K562 (cell line): Measurements from ENCODE around the gene DOCK3.

Experiments used
- ARNT ChIP-seq, 2 experiments: fragments of 450-650 bp; IDR thresholded peaks; 2 replicates each; pipeline ENCODE4 v1.6.1; 2016; ENCODE audit warnings: mild to moderate bottlenecking in 1 of 2
- DPF2 ChIP-seq: fragments of 450-650 bp; IDR thresholded peaks from 2 replicates; pipeline ENCODE4 v1.6.1; 2016
- KLF13 ChIP-seq: fragments of 450-650 bp; IDR thresholded peaks from 2 replicates; pipeline ENCODE4 v1.6.1; 2016; ENCODE audit warnings: missing genetic modification characterization, low read depth, mild to moderate bottlenecking, missing compliant biosample characterization, moderate library complexity, borderline replicate concordance
- MYC ChIP-seq, 2 experiments: fragments of 250-450 bp in 1 of 2; sonication (Bioruptor Pico) in 1 of 2; IDR thresholded peaks; 2 replicates each; pipeline versions ENCODE4 v1.5.1 to v1.6.1; 2012 to 2021; ENCODE audit warnings: low read depth in 2 of 2, borderline replicate concordance in 1 of 2, improper control_type of control experiment in 1 of 2, low read length in 1 of 2, mild to moderate bottlenecking in 1 of 2, moderate library complexity in 1 of 2
- NFIX ChIP-seq: fragments of 250-450 bp; sonication (Bioruptor Pico); IDR thresholded peaks from 2 replicates; pipeline ENCODE4 v1.4.0; 2020; ENCODE audit warnings: low read depth, mild to moderate bottlenecking, moderate library complexity
- POLR2A ChIP-seq: fragments of 450-650 bp; conservative IDR thresholded peaks from 2 replicates; pipeline ENCODE4 v1.6.1; 2016
- TRIM28 ChIP-seq: fragments of 450-650 bp; IDR thresholded peaks from 2 replicates; pipeline ENCODE4 v1.6.1; 2017
- ZNF140 ChIP-seq: fragments of 250-450 bp; sonication (Bioruptor Pico); IDR thresholded peaks from 2 replicates; pipeline ENCODE4 v1.8.0; 2021; ENCODE audit warnings: moderate library complexity, mild to moderate bottlenecking, inconsistent platforms
- ZNF253 ChIP-seq: fragments of 250-450 bp; sonication (Bioruptor Pico); conservative IDR thresholded peaks from 2 replicates; pipeline ENCODE4 v1.6.1; 2021; ENCODE audit warnings: mild to moderate bottlenecking
- ZNF354B ChIP-seq: fragments of 250-450 bp; sonication (Bioruptor Pico); IDR thresholded peaks from 2 replicates; pipeline ENCODE4 v1.4.0; 2020
- TF ChIP-seq, protein P1 (sequence below), 3 experiments: IDR thresholded peaks in 2 of 3; conservative IDR thresholded peaks in 1 of 3; 2 replicates each; pipeline ENCODE4 v1.5.1; 2011 to 2012; ENCODE audit warnings: low read length in 3 of 3, mild to moderate bottlenecking in 3 of 3, control low read depth in 2 of 3, improper control_type of control experiment in 1 of 3, inconsistent platforms in 1 of 3, low read depth in 1 of 3, mixed read lengths in 1 of 3, moderate library complexity in 1 of 3; ENCODE audit not compliant: insufficient read depth in 2 of 3
- TF ChIP-seq, protein P2 (sequence below): fragments of 200-800 bp; sonication (Bioruptor generic); IDR thresholded peaks from 2 replicates; pipeline ENCODE4 v1.6.1; 2016; ENCODE audit warnings: missing genetic modification characterization, missing compliant biosample characterization
- TF ChIP-seq, protein P3 (sequence below), 3 experiments: fragments of 200-800 bp in 1 of 3; sonication (Bioruptor generic) in 1 of 3; sonication (generic) in 1 of 3; formaldehyde crosslinking in 1 of 3; IDR thresholded peaks; 2 replicates each; pipeline versions ENCODE4 v1.6.1 to v1.8.0; 2016 to 2022; ENCODE audit warnings: mild to moderate bottlenecking in 2 of 3, missing compliant biosample characterization in 2 of 3, missing genetic modification characterization in 2 of 3, missing genetic modification reagents in 1 of 3

DNA sequence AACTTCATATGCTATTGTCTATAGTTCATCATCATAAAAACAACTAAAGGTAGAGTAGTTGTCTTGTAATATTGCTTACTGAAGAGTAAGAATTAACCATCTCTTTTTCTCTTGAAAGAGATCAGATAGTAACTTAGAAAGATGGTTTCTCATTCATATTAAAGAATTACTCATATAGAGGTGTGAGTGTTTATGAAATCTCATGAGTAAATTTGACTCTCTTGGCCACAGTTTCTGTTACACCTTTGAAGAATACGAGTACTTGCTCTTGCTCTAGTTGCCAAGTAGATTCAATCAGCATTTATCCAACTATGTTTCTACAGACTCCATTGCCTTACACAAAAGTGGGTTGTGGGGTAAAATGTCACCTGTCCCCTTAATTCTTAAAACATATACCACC is 463.0 kb downstream of the DOCK3 start:
- TF ChIP-seq ZNF354B (CRISPR knock-in tag) (no peak), ZNF253 (CRISPR knock-in tag) (no peak), DPF2 (no peak), NFIX (no peak), TRIM28 (no peak), ARNT (IDR thresholded peaks at IDR 0.05) (no peak), KLF13 (tag) (no peak), ZNF140 (no peak), POLR2A (no peak), MYC (IDR thresholded peaks at IDR 0.05; ENCODE audit: low read depth, low read length) (no peak), MYC (CRISPR knock-in tag; IDR thresholded peaks at IDR 0.05; ENCODE audit: borderline replicate concordance, low read depth) (no peak)
- TF ChIP-seq, protein P1, sequence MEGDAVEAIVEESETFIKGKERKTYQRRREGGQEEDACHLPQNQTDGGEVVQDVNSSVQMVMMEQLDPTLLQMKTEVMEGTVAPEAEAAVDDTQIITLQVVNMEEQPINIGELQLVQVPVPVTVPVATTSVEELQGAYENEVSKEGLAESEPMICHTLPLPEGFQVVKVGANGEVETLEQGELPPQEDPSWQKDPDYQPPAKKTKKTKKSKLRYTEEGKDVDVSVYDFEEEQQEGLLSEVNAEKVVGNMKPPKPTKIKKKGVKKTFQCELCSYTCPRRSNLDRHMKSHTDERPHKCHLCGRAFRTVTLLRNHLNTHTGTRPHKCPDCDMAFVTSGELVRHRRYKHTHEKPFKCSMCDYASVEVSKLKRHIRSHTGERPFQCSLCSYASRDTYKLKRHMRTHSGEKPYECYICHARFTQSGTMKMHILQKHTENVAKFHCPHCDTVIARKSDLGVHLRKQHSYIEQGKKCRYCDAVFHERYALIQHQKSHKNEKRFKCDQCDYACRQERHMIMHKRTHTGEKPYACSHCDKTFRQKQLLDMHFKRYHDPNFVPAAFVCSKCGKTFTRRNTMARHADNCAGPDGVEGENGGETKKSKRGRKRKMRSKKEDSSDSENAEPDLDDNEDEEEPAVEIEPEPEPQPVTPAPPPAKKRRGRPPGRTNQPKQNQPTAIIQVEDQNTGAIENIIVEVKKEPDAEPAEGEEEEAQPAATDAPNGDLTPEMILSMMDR (IDR thresholded peaks at IDR 0.05 in 2 of 3, conservative IDR thresholded peaks at IDR 0.05 in 1 of 3; ENCODE audit: insufficient read depth in 2 of 3, low read depth in 1 of 3, low read length in 3 of 3): no peak
- TF ChIP-seq, protein P2, sequence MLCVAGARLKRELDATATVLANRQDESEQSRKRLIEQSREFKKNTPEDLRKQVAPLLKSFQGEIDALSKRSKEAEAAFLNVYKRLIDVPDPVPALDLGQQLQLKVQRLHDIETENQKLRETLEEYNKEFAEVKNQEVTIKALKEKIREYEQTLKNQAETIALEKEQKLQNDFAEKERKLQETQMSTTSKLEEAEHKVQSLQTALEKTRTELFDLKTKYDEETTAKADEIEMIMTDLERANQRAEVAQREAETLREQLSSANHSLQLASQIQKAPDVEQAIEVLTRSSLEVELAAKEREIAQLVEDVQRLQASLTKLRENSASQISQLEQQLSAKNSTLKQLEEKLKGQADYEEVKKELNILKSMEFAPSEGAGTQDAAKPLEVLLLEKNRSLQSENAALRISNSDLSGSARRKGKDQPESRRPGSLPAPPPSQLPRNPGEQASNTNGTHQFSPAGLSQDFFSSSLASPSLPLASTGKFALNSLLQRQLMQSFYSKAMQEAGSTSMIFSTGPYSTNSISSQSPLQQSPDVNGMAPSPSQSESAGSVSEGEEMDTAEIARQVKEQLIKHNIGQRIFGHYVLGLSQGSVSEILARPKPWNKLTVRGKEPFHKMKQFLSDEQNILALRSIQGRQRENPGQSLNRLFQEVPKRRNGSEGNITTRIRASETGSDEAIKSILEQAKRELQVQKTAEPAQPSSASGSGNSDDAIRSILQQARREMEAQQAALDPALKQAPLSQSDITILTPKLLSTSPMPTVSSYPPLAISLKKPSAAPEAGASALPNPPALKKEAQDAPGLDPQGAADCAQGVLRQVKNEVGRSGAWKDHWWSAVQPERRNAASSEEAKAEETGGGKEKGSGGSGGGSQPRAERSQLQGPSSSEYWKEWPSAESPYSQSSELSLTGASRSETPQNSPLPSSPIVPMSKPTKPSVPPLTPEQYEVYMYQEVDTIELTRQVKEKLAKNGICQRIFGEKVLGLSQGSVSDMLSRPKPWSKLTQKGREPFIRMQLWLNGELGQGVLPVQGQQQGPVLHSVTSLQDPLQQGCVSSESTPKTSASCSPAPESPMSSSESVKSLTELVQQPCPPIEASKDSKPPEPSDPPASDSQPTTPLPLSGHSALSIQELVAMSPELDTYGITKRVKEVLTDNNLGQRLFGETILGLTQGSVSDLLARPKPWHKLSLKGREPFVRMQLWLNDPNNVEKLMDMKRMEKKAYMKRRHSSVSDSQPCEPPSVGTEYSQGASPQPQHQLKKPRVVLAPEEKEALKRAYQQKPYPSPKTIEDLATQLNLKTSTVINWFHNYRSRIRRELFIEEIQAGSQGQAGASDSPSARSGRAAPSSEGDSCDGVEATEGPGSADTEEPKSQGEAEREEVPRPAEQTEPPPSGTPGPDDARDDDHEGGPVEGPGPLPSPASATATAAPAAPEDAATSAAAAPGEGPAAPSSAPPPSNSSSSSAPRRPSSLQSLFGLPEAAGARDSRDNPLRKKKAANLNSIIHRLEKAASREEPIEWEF (CRISPR knock-in tag): no peak
- TF ChIP-seq, protein P3, sequence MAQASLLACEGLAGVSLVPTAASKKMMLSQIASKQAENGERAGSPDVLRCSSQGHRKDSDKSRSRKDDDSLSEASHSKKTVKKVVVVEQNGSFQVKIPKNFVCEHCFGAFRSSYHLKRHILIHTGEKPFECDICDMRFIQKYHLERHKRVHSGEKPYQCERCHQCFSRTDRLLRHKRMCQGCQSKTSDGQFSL (CRISPR knock-in tag; IDR thresholded peaks at IDR 0.05): no peak
- TF ChIP-seq, protein P3 (tag; IDR thresholded peaks at IDR 0.05): no peak
